HG02798 (cell line): ENCODE measurements around the gene ZNF98.

Source experiments
- ATAC-seq: cut with Tn5 transposase; IDR thresholded peaks from one replicate; pipeline ENCODE4 v1.9.1; 2021; ENCODE audit warnings: mild to moderate bottlenecking; ENCODE audit not compliant: unreplicated experiment, poor library complexity

Gene ZNF98

GRCh38 chr19:22422211-22422610, at the start of gene ZNF98:
Gene ZNF98, minus strand, starts transcription at chr19:22422346. Its CDS starts 122 bp downstream, at chr19:22422224.
- ATAC-seq, result no peak

- ATAC-seq, result no peak
These were observed 24.5 kb upstream of the ZNF98 start for GRCh38 chr19:22446605-22447004.

GRCh38 chr19:22438011-22438410, 15.9 kb upstream of the ZNF98 start:
- no peak for ATAC-seq

GRCh38 chr19:22427960-22428913, 6.1 kb upstream of the ZNF98 start:
- ATAC-seq, result no peak

GRCh38 chr19:22427547-22427946, 5.4 kb upstream of the ZNF98 start:
- no peak for ATAC-seq

- no peak for ATAC-seq
These were observed 4.8 kb upstream of the ZNF98 start for GRCh38 chr19:22426901-22427300.

- no peak for ATAC-seq
These were observed 349 bp downstream of the ZNF98 start for GRCh38 chr19:22421797-22422196.

- no peak for ATAC-seq
These were observed 67.5 kb downstream of the ZNF98 start for GRCh38 chr19:22354665-22355064.
